Stimulated activated CD4-positive, alpha-beta T cell treated with anti-CD3 and anti-CD28 coated beads, Interleukin-12 subunit alpha, Interleukin-12 subunit beta, amount 100 ng/mL, for 4 hours (primary cell): ENCODE results near the gene EXD1.

Experiments used
- DNase-seq: peaks from one replicate; pipeline ENCODE4 v3.0.0-alpha.2; 2020

Gene EXD1

GRCh38 chr15:41231422-41232226 lies 1.1 kb upstream of the EXD1 start:
- no peak for DNase-seq

GRCh38 chr15:41230345-41230649 lies 260 bp downstream of the EXD1 start:
- DNase-seq, result no peak

- no peak for DNase-seq
Measured at GRCh38 chr15:41219381-41219780, 11.2 kb downstream of the EXD1 start.

GRCh38 chr15:41218851-41219250 lies 11.7 kb downstream of the EXD1 start:
- DNase-seq, result no peak

- DNase-seq, result no peak
Measured at GRCh38 chr15:41215708-41216107, 14.8 kb downstream of the EXD1 start.

GRCh38 chr15:41207687-41208448 lies 22.7 kb downstream of the EXD1 start:
- DNase-seq, result no peak

- DNase-seq, result no peak
Measured at GRCh38 chr15:41205315-41205714, 25.2 kb downstream of the EXD1 start.

GRCh38 chr15:41203395-41203794 lies 27.2 kb downstream of the EXD1 start:
- no peak for DNase-seq

- no peak for DNase-seq
Measured at GRCh38 chr15:41199470-41199869, 31.1 kb downstream of the EXD1 start.

- DNase-seq, result no peak
Measured at GRCh38 chr15:41194444-41194843, 36.1 kb downstream of the EXD1 start.

GRCh38 chr15:41183581-41183980 lies 47.0 kb downstream of the EXD1 start:
- DNase-seq, result no peak

- no peak for DNase-seq
Measured at GRCh38 chr15:41182266-41182665, 48.3 kb downstream of the EXD1 start.

- no peak for DNase-seq
Measured at GRCh38 chr15:41180206-41180789, 50.3 kb downstream of the EXD1 start.

- no peak for DNase-seq
Measured at GRCh38 chr15:41169781-41170180, 60.8 kb downstream of the EXD1 start.

- DNase-seq, result no peak
Measured at GRCh38 chr15:41169086-41169485, 61.5 kb downstream of the EXD1 start.

GRCh38 chr15:41161736-41162135 lies 68.8 kb downstream of the EXD1 start:
- no peak for DNase-seq

GRCh38 chr15:41161336-41161735 lies 69.2 kb downstream of the EXD1 start:
- no peak for DNase-seq

- DNase-seq, result no peak
Measured at GRCh38 chr15:41160639-41161315, 69.8 kb downstream of the EXD1 start.

- no peak for DNase-seq
Measured at GRCh38 chr15:41154412-41154811, 76.1 kb downstream of the EXD1 start.

GRCh38 chr15:41153733-41154132 lies 76.8 kb downstream of the EXD1 start:
- DNase-seq, result no peak

- DNase-seq, result no peak
Measured at GRCh38 chr15:41151451-41152005, 79.0 kb downstream of the EXD1 start.

GRCh38 chr15:41150279-41150678 lies 80.3 kb downstream of the EXD1 start:
- DNase-seq, result no peak

- DNase-seq, result no peak
Measured at GRCh38 chr15:41148065-41148464, 82.5 kb downstream of the EXD1 start.
